SK-N-SH (cell line): ENCODE data around the gene GPR152. TPM values are rescaled to one million over a fixed set of nuclear protein-coding genes. Genes with fewer than 3 reads are reported as not detected.

Source experiments
- CHD2 ChIP-seq: fragments of 150-350 bp; IDR thresholded peaks from 2 replicates; pipeline ENCODE4 v1.6.1; 2018; ENCODE audit warnings: low read length; ENCODE audit not compliant: partially characterized antibody
- EZH2phosphoT487 ChIP-seq: fragments of 200-600 bp; sonication (generic); IDR thresholded peaks from 2 replicates; pipeline ENCODE4 v1.6.1; 2017; ENCODE audit warnings: low read depth, mixed run types, mild to moderate bottlenecking, antibody characterized with exemption, moderate library complexity, borderline replicate concordance
- FOSL2 ChIP-seq: IDR thresholded peaks from 2 replicates; pipeline ENCODE4 v1.4.0; 2012; ENCODE audit warnings: low read depth, mild to moderate bottlenecking, moderate library complexity, borderline replicate concordance
- FOXJ3 ChIP-seq: sonication (generic); formaldehyde crosslinking; IDR thresholded peaks from 2 replicates; pipeline ENCODE4 v1.5.1; 2020; ENCODE audit warnings: mild to moderate bottlenecking, missing genetic modification reagents
- FOXM1 ChIP-seq: IDR thresholded peaks from 2 replicates; pipeline ENCODE4 v1.4.0; 2012; ENCODE audit warnings: low read depth, mild to moderate bottlenecking
- GABPA ChIP-seq: IDR thresholded peaks from 2 replicates; pipeline ENCODE4 v1.4.0; 2012; ENCODE audit warnings: low read depth, mild to moderate bottlenecking
- GATA2 ChIP-seq: sonication (generic); formaldehyde crosslinking; IDR thresholded peaks from 2 replicates; pipeline ENCODE4 v1.5.0; 2020; ENCODE audit warnings: mild to moderate bottlenecking, missing genetic modification reagents
- MXI1 ChIP-seq: IDR thresholded peaks from 2 replicates; pipeline ENCODE4 v1.6.1; 2012; ENCODE audit warnings: mild to moderate bottlenecking, low read depth, low read length, improper control_type of control experiment
- NFIC ChIP-seq: IDR thresholded peaks from 2 replicates; pipeline ENCODE4 v1.4.0; 2012; ENCODE audit warnings: borderline replicate concordance
- NRF1 ChIP-seq: IDR thresholded peaks from 2 replicates; pipeline ENCODE4 v1.6.1; 2012; ENCODE audit warnings: low read depth, mild to moderate bottlenecking, low read length
- RFX5 ChIP-seq: IDR thresholded peaks from 2 replicates; pipeline ENCODE4 v1.6.1; 2012; ENCODE audit warnings: mild to moderate bottlenecking, improper control_type of control experiment, low read length
- SIN3A ChIP-seq: IDR thresholded peaks from 2 replicates; pipeline ENCODE4 v1.6.1; 2012; ENCODE audit warnings: low read depth, mild to moderate bottlenecking, low read length, moderate library complexity, borderline replicate concordance
- SMC3 ChIP-seq: IDR thresholded peaks from 2 replicates; pipeline ENCODE4 v1.6.1; 2012; ENCODE audit warnings: low read depth, low read length, improper control_type of control experiment
- TCF12 ChIP-seq: IDR thresholded peaks from 2 replicates; pipeline ENCODE4 v1.4.0; 2012
- ZBTB33 ChIP-seq: IDR thresholded peaks from 2 replicates; pipeline ENCODE4 v1.4.0; 2012; ENCODE audit warnings: low read depth, borderline replicate concordance
- polyA plus RNA-seq, 3 experiments: library from polyadenylated mRNA; depleted of rRNA; stranded (reverse); fragments of >200 nt; gene quantifications; 2 replicates each; pipeline ENCODE4 v1.2.3, GENCODE V29; 2012
- small RNA-seq, 7 experiments: library from RNA; depleted of rRNA; stranded (forward); fragments of <200 nt; gene quantifications; one replicate each; pipeline ENCODE3, GENCODE V24; 2012
- TF ChIP-seq, protein P1 (sequence below): fragments of 200-600 bp; sonication (generic); IDR thresholded peaks from 2 replicates; pipeline ENCODE4 v1.6.1; 2017; ENCODE audit warnings: antibody characterized with exemption, mild to moderate bottlenecking, moderate library complexity
- TF ChIP-seq, protein P2 (sequence below): IDR thresholded peaks from 2 replicates; pipeline ENCODE4 v1.4.0; 2012; ENCODE audit warnings: low read depth

Gene GPR152
- polyA plus RNA-seq, 1 of the 3 experiments (the other 2 are of a cell fraction), result not detected

GRCh38 chr11:67401495-67402191 is 50.9 kb downstream of the GPR152 start, which contains the start of gene PPP1CA (continued):
- TF ChIP-seq TCF12, result no peak; the same call in 1 of the 2 replicates
- no peak for TF ChIP-seq ZBTB33
- no peak for TF ChIP-seq FOSL2
- TF ChIP-seq, protein P1, sequence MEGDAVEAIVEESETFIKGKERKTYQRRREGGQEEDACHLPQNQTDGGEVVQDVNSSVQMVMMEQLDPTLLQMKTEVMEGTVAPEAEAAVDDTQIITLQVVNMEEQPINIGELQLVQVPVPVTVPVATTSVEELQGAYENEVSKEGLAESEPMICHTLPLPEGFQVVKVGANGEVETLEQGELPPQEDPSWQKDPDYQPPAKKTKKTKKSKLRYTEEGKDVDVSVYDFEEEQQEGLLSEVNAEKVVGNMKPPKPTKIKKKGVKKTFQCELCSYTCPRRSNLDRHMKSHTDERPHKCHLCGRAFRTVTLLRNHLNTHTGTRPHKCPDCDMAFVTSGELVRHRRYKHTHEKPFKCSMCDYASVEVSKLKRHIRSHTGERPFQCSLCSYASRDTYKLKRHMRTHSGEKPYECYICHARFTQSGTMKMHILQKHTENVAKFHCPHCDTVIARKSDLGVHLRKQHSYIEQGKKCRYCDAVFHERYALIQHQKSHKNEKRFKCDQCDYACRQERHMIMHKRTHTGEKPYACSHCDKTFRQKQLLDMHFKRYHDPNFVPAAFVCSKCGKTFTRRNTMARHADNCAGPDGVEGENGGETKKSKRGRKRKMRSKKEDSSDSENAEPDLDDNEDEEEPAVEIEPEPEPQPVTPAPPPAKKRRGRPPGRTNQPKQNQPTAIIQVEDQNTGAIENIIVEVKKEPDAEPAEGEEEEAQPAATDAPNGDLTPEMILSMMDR, result peak; percentile 27; the same call in 1 of the 2 replicates
- TF ChIP-seq, protein P2, sequence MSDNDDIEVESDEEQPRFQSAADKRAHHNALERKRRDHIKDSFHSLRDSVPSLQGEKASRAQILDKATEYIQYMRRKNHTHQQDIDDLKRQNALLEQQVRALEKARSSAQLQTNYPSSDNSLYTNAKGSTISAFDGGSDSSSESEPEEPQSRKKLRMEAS, result 0 out of 2 replicates have a peak, but pooled peaks have one; percentile 45
- TF ChIP-seq SIN3A, result no peak
- peak; percentile 61; the same call in 1 of the 2 replicates for TF ChIP-seq GABPA
- TF ChIP-seq EZH2phosphoT487, result no peak
- no peak for TF ChIP-seq CHD2
- TF ChIP-seq GATA2 (CRISPR knock-in tag), result no peak
- TF ChIP-seq FOXM1, result 0 out of 2 replicates have a peak, but pooled peaks have one; percentile 6
- TF ChIP-seq FOXJ3 (CRISPR knock-in tag), result no peak
- TF ChIP-seq SMC3, result no peak
- TF ChIP-seq NRF1, result no peak
- no peak for TF ChIP-seq RFX5
- no peak for TF ChIP-seq NFIC
- TF ChIP-seq MXI1, result peak; percentile 41; the same call in 1 of the 2 replicates

Small RNAs within 50 kb of the gene (small RNA-seq; reads per million reads assigned to genes)
- 0 reads per million in 7 experiments for gene MIR6752

Other genes with a start within 250 kb of the GPR152 start
- gene GRK2, start 186.3 kb downstream of the GPR152 start, polyA plus RNA-seq (2012; rRNA removed), result 44.6 and 48.5 TPM in 2 replicates
- gene ANKRD13D, start 163.4 kb downstream of the GPR152 start, polyA plus RNA-seq (2012; rRNA removed), result 50.2 and 51.4 TPM in 2 replicates
- gene SSH3, start 149.2 kb downstream of the GPR152 start, polyA plus RNA-seq (2012; rRNA removed), result 13.5 and 17.1 TPM in 2 replicates
- 80.4 and 89.4 TPM in 2 replicates for gene POLD4, start 99.2 kb downstream of the GPR152 start, polyA plus RNA-seq (2012; rRNA removed)
- 27.0 and 27.7 TPM in 2 replicates for gene CLCF1, start 79.1 kb downstream of the GPR152 start, polyA plus RNA-seq (2012; rRNA removed)
- 21.5 and 22.3 TPM in 2 replicates for gene RAD9A, start 60.7 kb downstream of the GPR152 start, polyA plus RNA-seq (2012; rRNA removed)
- gene PPP1CA, start 50.9 kb downstream of the GPR152 start, polyA plus RNA-seq (2012; rRNA removed), result 210 and 261 TPM in 2 replicates
- gene TBC1D10C, start 48.6 kb downstream of the GPR152 start, polyA plus RNA-seq (2012; rRNA removed), result 0.05 TPM in 1 of 2 replicates, not detected in the other
- gene CARNS1, start 37.1 kb downstream of the GPR152 start, polyA plus RNA-seq (2012; rRNA removed), result 0.15 and 0.23 TPM in 2 replicates
- 52.0 and 53.2 TPM in 2 replicates for gene RPS6KB2, start 24.2 kb downstream of the GPR152 start, polyA plus RNA-seq (2012; rRNA removed)
- 1.3 and 1.4 TPM in 2 replicates for gene PTPRCAP, start 15.0 kb downstream of the GPR152 start, polyA plus RNA-seq (2012; rRNA removed)
- gene CORO1B, start 9.3 kb downstream of the GPR152 start, polyA plus RNA-seq (2012; rRNA removed), result 195 and 220 TPM in 2 replicates
- gene CABP4, start 2.6 kb upstream of the GPR152 start, polyA plus RNA-seq (2012; rRNA removed), result not detected in 2 replicates
- gene TMEM134, start 16.5 kb upstream of the GPR152 start, polyA plus RNA-seq (2012; rRNA removed), result 132 and 135 TPM in 2 replicates
- 192 and 207 TPM in 2 replicates for gene AIP, start 30.3 kb upstream of the GPR152 start, polyA plus RNA-seq (2012; rRNA removed)
- 24.2 and 24.4 TPM in 2 replicates for gene PITPNM1, start 52.6 kb upstream of the GPR152 start, polyA plus RNA-seq (2012; rRNA removed)
- 32.8 and 47.9 TPM in 2 replicates for gene CDK2AP2, start 55.4 kb upstream of the GPR152 start, polyA plus RNA-seq (2012; rRNA removed)
- not detected in 2 replicates for gene CABP2, start 70.7 kb upstream of the GPR152 start, polyA plus RNA-seq (2012; rRNA removed)
- gene GSTP1, start 131.1 kb upstream of the GPR152 start, polyA plus RNA-seq (2012; rRNA removed), result 488 and 745 TPM in 2 replicates
- gene NDUFV1, start 154.2 kb upstream of the GPR152 start, polyA plus RNA-seq (2012; rRNA removed), result 220 and 278 TPM in 2 replicates
- gene NUDT8, start 177.2 kb upstream of the GPR152 start, polyA plus RNA-seq (2012; rRNA removed), result 2.2 and 2.7 TPM in 2 replicates
- not detected in 2 replicates for gene TBX10, start 187.0 kb upstream of the GPR152 start, polyA plus RNA-seq (2012; rRNA removed)
- gene ACY3, start 198.0 kb upstream of the GPR152 start, polyA plus RNA-seq (2012; rRNA removed), result not detected in 2 replicates
- not detected in 2 replicates for gene ALDH3B2, start 221.9 kb upstream of the GPR152 start, polyA plus RNA-seq (2012; rRNA removed)